Breast epithelium (tissue), 4 donors: Measurements from ENCODE around the gene MFSD12. TPM values are rescaled to one million over a fixed set of nuclear protein-coding genes. Genes with fewer than 3 reads are reported as not detected.
A peak's percentile ranks its signal among the peaks of the same experiment; 100 is the strongest.

Experiments used
- DNase-seq, 2 donors: peaks; one replicate each; pipeline ENCODE4 v3.0.0-alpha.2; 2019; ENCODE audit warnings: low spot score in 2 of 2
- H3K27ac ChIP-seq, 2 donors: fragments of 200-600 bp; sonication (generic) in 1 of 2; one replicate each; pipeline ENCODE4 v1.5.1; 2016 to 2019; ENCODE audit warnings: mild to moderate bottlenecking in 1 of 2
- H3K27me3 ChIP-seq, 2 donors: fragments of 200-600 bp; sonication (generic) in 1 of 2; one replicate each; pipeline versions ENCODE4 v1.5.1 to v1.6.0; 2017 to 2019; ENCODE audit warnings: control low read depth in 1 of 2, mild to moderate bottlenecking in 1 of 2
- H3K36me3 ChIP-seq: fragments of 200-600 bp; one replicate; pipeline ENCODE4 v1.5.1; 2019
- H3K4me1 ChIP-seq, 2 donors: fragments of 200-600 bp; sonication (generic); one replicate each; pipeline ENCODE4 v1.5.1; 2016 to 2019; ENCODE audit warnings: control low read depth in 1 of 2
- H3K4me3 ChIP-seq, 3 donors: fragments of 200-600 bp; sonication (generic); 1 replicate in 2 of 3; 2 replicates in 1 of 3; pipeline ENCODE4 v1.5.1; 2016 to 2019; ENCODE audit warnings: mild to moderate bottlenecking in 3 of 3, moderate library complexity in 2 of 3
- H3K9me3 ChIP-seq, 2 donors: fragments of 200-600 bp; sonication (generic) in 1 of 2; one replicate each; pipeline ENCODE4 v1.5.1; 2016 to 2019; ENCODE audit warnings: control low read depth in 1 of 2
- CTCF ChIP-seq, 3 donors: fragments of 450-650 bp; IDR thresholded peaks; one replicate each; pipeline ENCODE4 v1.5.1; 2016 to 2017; ENCODE audit warnings: antibody characterized with exemption in 3 of 3, mild to moderate bottlenecking in 3 of 3, moderate library complexity in 3 of 3
- POLR2A ChIP-seq: fragments of 450-650 bp; IDR thresholded peaks from one replicate; pipeline ENCODE4 v1.6.1; 2016; ENCODE audit warnings: antibody characterized with exemption, mild to moderate bottlenecking, moderate library complexity
- POLR2AphosphoS5 ChIP-seq, 3 donors: sonication (generic); formaldehyde crosslinking; IDR thresholded peaks; one replicate each; pipeline ENCODE4 v1.6.1; 2017; ENCODE audit warnings: antibody characterized with exemption in 3 of 3
- intact Hi-C: fragments of 100-400 bp; cut with DNase I; formaldehyde crosslinking; loops from one replicate; pipeline ENCODE4 v1.15.1; 2023; ENCODE audit warnings: low total_unique reads
- total RNA-seq, 3 donors: library from RNA; depleted of rRNA; stranded (reverse); fragments of >200 nt; gene quantifications; one replicate each; pipeline ENCODE4 v1.1.0, GENCODE V29; 2016

MFSD12 gene
- total RNA-seq, 3 donors from 2014 or later: 44.5 to 50.9 (median 44.9) TPM

- Histone ChIP-seq H3K4me1 (peaks cover 0 to 7% of the 10 kb centered on the region in 2 donors), H3K27me3 (no peaks in the 10 kb centered on the region), H3K27ac (no peak overlapping the region), H3K4me3 (no peak overlapping the region), H3K9me3 (no peaks in the 10 kb centered on the region), H3K36me3 (no peaks in the 10 kb centered on the region)
- intact Hi-C loops: no loop called here
- TF ChIP-seq POLR2A (no peak), POLR2AphosphoS5 (IDR thresholded peaks at IDR 0.05) (no peak), CTCF (IDR thresholded peaks at IDR 0.05) (no peak)
- no peak for DNase-seq
Measured at GRCh38 chr19:3605361-3605760, 48.0 kb upstream of the MFSD12 start.

- TF ChIP-seq POLR2A (no peak), POLR2AphosphoS5 (IDR thresholded peaks at IDR 0.05) (no peak), CTCF (IDR thresholded peaks at IDR 0.05) (no peak)
- H3K27ac ChIP-seq: no peak overlapping the region
- H3K27me3 ChIP-seq: no peaks in the 10 kb centered on the region
- peak overlapping the region in 1 of 3 donors; percentile 11 for H3K4me3 ChIP-seq
- peaks cover 0 to 7% of the 10 kb centered on the region in 2 donors for H3K4me1 ChIP-seq
- H3K36me3 ChIP-seq: no peaks in the 10 kb centered on the region
- no peak for DNase-seq
- intact Hi-C loops: no loop called here
- no peaks in the 10 kb centered on the region for H3K9me3 ChIP-seq
Measured at GRCh38 chr19:3604987-3605343, 47.6 kb upstream of the MFSD12 start.

- H3K4me1 ChIP-seq: peaks cover 0 to 7% of the 10 kb centered on the region in 2 donors
- intact Hi-C loops: no loop called here
- H3K36me3 ChIP-seq: no peaks in the 10 kb centered on the region
- H3K27me3 ChIP-seq: no peaks in the 10 kb centered on the region
- no peaks in the 10 kb centered on the region for H3K9me3 ChIP-seq
- DNase-seq: no peak
- no peak for TF ChIP-seq POLR2AphosphoS5 (IDR thresholded peaks at IDR 0.05)
- no peak for TF ChIP-seq POLR2A
- no peak for TF ChIP-seq CTCF (IDR thresholded peaks at IDR 0.05)
- H3K27ac ChIP-seq: no peak overlapping the region
- H3K4me3 ChIP-seq: peak overlapping the region in 1 of 3 donors; percentile 11
Measured at GRCh38 chr19:3604227-3604986, 47.0 kb upstream of the MFSD12 start.

GRCh38 chr19:3603121-3603811, 45.9 kb upstream of the MFSD12 start:
- TF ChIP-seq POLR2AphosphoS5 (IDR thresholded peaks at IDR 0.05) (no peak), CTCF (IDR thresholded peaks at IDR 0.05) (no peak), POLR2A (no peak)
- Histone ChIP-seq H3K27ac (no peak overlapping the region), H3K27me3 (no peaks in the 10 kb centered on the region), H3K9me3 (no peaks in the 10 kb centered on the region), H3K4me1 (peaks cover 0 to 7% of the 10 kb centered on the region in 2 donors), H3K4me3 (no peak overlapping the region), H3K36me3 (no peaks in the 10 kb centered on the region)
- intact Hi-C loops: no loop called here
- DNase-seq: no peak

GRCh38 chr19:3601021-3601420, 43.6 kb upstream of the MFSD12 start:
- H3K27ac ChIP-seq: no peak overlapping the region
- H3K27me3 ChIP-seq: no peaks in the 10 kb centered on the region
- TF ChIP-seq POLR2A: no peak
- no peak for TF ChIP-seq CTCF (IDR thresholded peaks at IDR 0.05)
- no peak for TF ChIP-seq POLR2AphosphoS5 (IDR thresholded peaks at IDR 0.05)
- H3K36me3 ChIP-seq: no peaks in the 10 kb centered on the region
- intact Hi-C loops: no loop called here
- DNase-seq: no peak
- H3K4me1 ChIP-seq: no peaks in the 10 kb centered on the region
- no peaks in the 10 kb centered on the region for H3K9me3 ChIP-seq
- H3K4me3 ChIP-seq: no peak overlapping the region
